ENCODE results near the gene CLEC7A.

CLEC7A gene

GRCh38 chr12:10154145-10154496 is 24.1 kb upstream of the CLEC7A start:
- Histone ChIP-seq H3K4me3 (ENCODE audit: low read depth, low read length) (no peak overlapping the region), H3K27ac (ENCODE audit: extremely low read depth, low read depth, low read length) (no peak overlapping the region), H3K4me1 (ENCODE audit: control insufficient read depth, insufficient read depth, low read length) (no peaks in the 10 kb centered on the region), H3K36me3 (ENCODE audit: control insufficient read depth in 2 of 2, insufficient read depth in 1 of 2, low read length in 2 of 2) (no peaks in the 10 kb centered on the region), H3K9me3 (ENCODE audit: control insufficient read depth, insufficient read depth, low read depth, low read length) (no peaks in the 10 kb centered on the region)
- TF ChIP-seq ZFP37 (tag by site-specific recombination; IDR thresholded peaks at IDR 0.05) (no peak), ZEB2 (tag by site-specific recombination; IDR thresholded peaks at IDR 0.05) (no peak), ZNF580 (tag by site-specific recombination; IDR thresholded peaks at IDR 0.05) (no peak), ZNF560 (tag by site-specific recombination; IDR thresholded peaks at IDR 0.05; ENCODE audit: borderline replicate concordance) (no peak), ZBTB49 (tag by site-specific recombination; IDR thresholded peaks at IDR 0.05; ENCODE audit: low read depth) (no peak), ZNF121 (tag by site-specific recombination; IDR thresholded peaks at IDR 0.05) (no peak), SP7 (tag by site-specific recombination; IDR thresholded peaks at IDR 0.05) (no peak), ZNF155 (tag by site-specific recombination; IDR thresholded peaks at IDR 0.05) (no peak), ZNF624 (tag by site-specific recombination; IDR thresholded peaks at IDR 0.05) (no peak), ZSCAN23 (tag by site-specific recombination; IDR thresholded peaks at IDR 0.05) (no peak), ZNF488 (tag by site-specific recombination; IDR thresholded peaks at IDR 0.05) (no peak)
- ChIA-PET CTCF (interaction anchor here (0.6 to 1.1 kb wide), 10 partner anchors 9 to 521 kb away, joined by 3 to 6 read pairs (median 3); no protein-coding TSS in a partner anchor), POLR2A (no interaction called here)

GRCh38 chr12:10153271-10154144 is 23.5 kb upstream of the CLEC7A start:
- Histone ChIP-seq H3K36me3 (ENCODE audit: control insufficient read depth in 2 of 2, insufficient read depth in 1 of 2, low read length in 2 of 2) (no peaks in the 10 kb centered on the region), H3K9me3 (ENCODE audit: control insufficient read depth, insufficient read depth, low read depth, low read length) (no peaks in the 10 kb centered on the region), H3K4me1 (ENCODE audit: control insufficient read depth, insufficient read depth, low read length) (no peaks in the 10 kb centered on the region), H3K4me3 (ENCODE audit: low read depth, low read length) (peak overlapping the region; percentile 39), H3K27ac (ENCODE audit: extremely low read depth, low read depth, low read length) (peak overlapping the region; percentile 3; the same call in 1 of the 2 replicates)
- ChIA-PET CTCF (interaction anchor here (0.6 to 2.0 kb wide), 28 partner anchors 9 to 498 kb away, joined by 3 to 29 read pairs (median 4); partner anchors contain the start of genes GABARAPL1 and OLR1), POLR2A (interaction anchor here (0.9 to 1.7 kb wide), 3 partner anchors 59 to 70 kb away, joined by 3 to 5 read pairs (median 4); partner anchors contain the start of gene GABARAPL1)
- peak; percentile 76 for TF ChIP-seq CTCF (tag by site-specific recombination; IDR thresholded peaks at IDR 0.05)
- peak; percentile 33; the same call in 1 of the 2 replicates for TF ChIP-seq ZBTB8A (tag by site-specific recombination; IDR thresholded peaks at IDR 0.05)
- peak; percentile 67 for TF ChIP-seq ZNF335 (tag by site-specific recombination; conservative IDR thresholded peaks at IDR 0.05)
- no peak for TF ChIP-seq ZNF510 (tag by site-specific recombination; IDR thresholded peaks at IDR 0.05; ENCODE audit: insufficient replicate concordance)
- no peak for TF ChIP-seq ZNF239 (tag by site-specific recombination; IDR thresholded peaks at IDR 0.05)
- TF ChIP-seq ZNF24 (tag by site-specific recombination; IDR thresholded peaks at IDR 0.05): no peak
- no peak for TF ChIP-seq ZNF302 (tag by site-specific recombination; IDR thresholded peaks at IDR 0.05; ENCODE audit: low read depth)
- no peak for TF ChIP-seq ZNF626 (tag by site-specific recombination; IDR thresholded peaks at IDR 0.05)
- TF ChIP-seq ZNF2 (tag by site-specific recombination; IDR thresholded peaks at IDR 0.05): peak; percentile 77
- no peak for TF ChIP-seq ZNF121 (tag by site-specific recombination; IDR thresholded peaks at IDR 0.05)
- no peak for TF ChIP-seq ZNF549 (tag by site-specific recombination; IDR thresholded peaks at IDR 0.05)
- no peak for TF ChIP-seq EGR2 (tag by site-specific recombination; IDR thresholded peaks at IDR 0.05; ENCODE audit: low read depth)
- no peak for TF ChIP-seq YY1 (tag by site-specific recombination; IDR thresholded peaks at IDR 0.05)
- no peak for TF ChIP-seq ZSCAN18 (tag by site-specific recombination; IDR thresholded peaks at IDR 0.05)
- TF ChIP-seq ZBTB26 (tag by site-specific recombination; optimal IDR thresholded peaks at IDR 0.05): no peak
- no peak for TF ChIP-seq ZNF10 (tag by site-specific recombination; IDR thresholded peaks at IDR 0.05)
- no peak for TF ChIP-seq ZNF350 (tag by site-specific recombination; IDR thresholded peaks at IDR 0.05)
